ENCODE measurements around the gene LEMD2. TPM values are rescaled to one million over a fixed set of nuclear protein-coding genes. Genes with fewer than 3 reads are reported as not detected.

The LEMD2 gene
- total and polyA plus RNA-seq, 2 of the 4 experiments (the other 2 are of a cell fraction): 26.5 to 43.6 TPM

- no peaks in the 10 kb centered on the region for H3K9me1 ChIP-seq (ENCODE audit: insufficient read depth, low read length)
- H3K4me3 ChIP-seq (ENCODE audit: insufficient read depth, low read depth, low read length): no peak overlapping the region
- H3K14ac ChIP-seq (replicated peaks; ENCODE audit: low read depth, low read length): no peak overlapping the region
- WGBS, 2 experiments (ENCODE audit: extremely low coverage in 2 of 2, insufficient read length in 1 of 2): no CpG with 5 or more reads among the region's 7 CpGs
- H3K23ac ChIP-seq (ENCODE audit: low read depth, low read length): no peak overlapping the region
- no peaks in the 10 kb centered on the region for H3K79me1 ChIP-seq (ENCODE audit: low read depth in 1 of 2, low read length in 2 of 2)
- dilution Hi-C loops (cut with HindIII; ENCODE audit: low sequenced_read_pairs, unreplicated experiment): no loop called here
- no peak overlapping the region for H3K27ac ChIP-seq (ENCODE audit: insufficient read depth, low read length)
- peaks cover 36% of the 10 kb centered on the region for H3K27me3 ChIP-seq (ENCODE audit: control insufficient read depth, insufficient read depth, low read length)
- no peak overlapping the region for H2AK9ac ChIP-seq (replicated peaks; ENCODE audit: low read depth, low read length, poor library complexity)
- no peak overlapping the region for H2BK5ac ChIP-seq (ENCODE audit: low read depth, low read length, poor library complexity, severe bottlenecking)
- in situ Hi-C loops (cut with MboI; ENCODE audit: low sequenced_read_pairs): no loop called here
- H3K9me3 ChIP-seq (ENCODE audit: control insufficient read depth, insufficient read depth, low read length): no peaks in the 10 kb centered on the region
- H3K4me2 ChIP-seq (ENCODE audit: low read depth, low read length): no peak overlapping the region
- no peaks in the 10 kb centered on the region for H3K36me3 ChIP-seq (ENCODE audit: control insufficient read depth, insufficient read depth, low read length)
- H4K91ac ChIP-seq (ENCODE audit: insufficient read depth, low read depth, low read length): no peak overlapping the region
- TF ChIP-seq FOS (IDR thresholded peaks at IDR 0.05; ENCODE audit: low read depth, low read length) (no peak), CEBPB (IDR thresholded peaks at IDR 0.05; ENCODE audit: low read depth, low read length) (no peak), BHLHE40 (IDR thresholded peaks at IDR 0.05; ENCODE audit: low read depth, low read length) (no peak), ELK1 (IDR thresholded peaks at IDR 0.05; ENCODE audit: borderline replicate concordance, low read depth, low read length) (no peak), NFE2L2 (IDR thresholded peaks at IDR 0.05; ENCODE audit: low read depth, low read length) (no peak), POLR2A (IDR thresholded peaks at IDR 0.05; ENCODE audit: low read depth, low read length) (no peak), RCOR1 (IDR thresholded peaks at IDR 0.05; ENCODE audit: insufficient replicate concordance, low read length) (no peak), RFX5 (IDR thresholded peaks at IDR 0.05; ENCODE audit: low read depth, low read length) (no peak), CTCF (conservative IDR thresholded peaks at IDR 0.05; ENCODE audit: low read depth, low read length) (no peak), CHD1 (IDR thresholded peaks at IDR 0.05; ENCODE audit: low read depth, low read length) (no peak)
- no peak overlapping the region for H2BK20ac ChIP-seq (ENCODE audit: low read depth, low read length)
- H3K9ac ChIP-seq (ENCODE audit: low read depth, low read length): no peak overlapping the region
- H2BK120ac ChIP-seq (ENCODE audit: low read depth, low read length): no peak overlapping the region
- BruUV-seq (replicated peaks): no TSS peak
- no peak overlapping the region for H4K5ac ChIP-seq (ENCODE audit: low read depth, low read length)
- no peak overlapping the region for H3K18ac ChIP-seq (ENCODE audit: low read depth, low read length)
- CTCF ChIA-PET: interaction anchor here (1.5 to 2.8 kb wide), 2 partner anchors 16 to 17 kb away, joined by 3 to 10 read pairs; partner anchors contain the start of gene UQCC2
- intact Hi-C loops (cut with micrococcal nuclease): no loop called here
- no peaks in the 10 kb centered on the region for H4K20me1 ChIP-seq (ENCODE audit: insufficient read depth, low read length)
- no peak overlapping the region for H2AK5ac ChIP-seq (ENCODE audit: low read depth, low read length)
- H3K56ac ChIP-seq (ENCODE audit: extremely low read depth, insufficient read depth, low read length): no peak overlapping the region
- H4K8ac ChIP-seq (ENCODE audit: low read depth in 2 of 2, low read length in 2 of 2): no peak overlapping the region
- H3K4me1 ChIP-seq (ENCODE audit: control insufficient read depth, insufficient read depth, low read length): no peaks in the 10 kb centered on the region
- DNase-seq: no peak
- H3K4ac ChIP-seq (ENCODE audit: low read depth, low read length): no peak overlapping the region
- no peak for ATAC-seq (ENCODE audit: low read depth)
- H2AFZ ChIP-seq (replicated peaks; ENCODE audit: low read length, poor library complexity): no peak overlapping the region
- POLR2A ChIA-PET (ENCODE audit: unreplicated experiment): no interaction called here
- no peak overlapping the region for H2BK15ac ChIP-seq (ENCODE audit: low read depth, low read length)
These were observed 61.8 kb downstream of the LEMD2 start for GRCh38 chr6:33727126-33727525.
